Activated naive CD4-positive, alpha-beta T cell treated with anti-CD3 and anti-CD28 coated beads, Interleukin-2, amount 10 ng/mL, durations not matched to agents 7 days and 5 days (primary cell): ENCODE data around the gene DPYSL5.

Experiments
- CTCF ChIA-PET: fragments of 350-600 bp; sonication (Branson Sonifier 250); formaldehyde crosslinking; loops from one replicate; lab custom pipeline; 2021; ENCODE audit warnings: antibody characterized with exemption; lab: Charles Lee
- DNase-seq: peaks from one replicate; pipeline ENCODE4 v3.0.0-alpha.2; 2020
- H3K27ac Mint-ChIP-seq: one replicate; pipeline ENCODE4 v1.8.0; 2021; ENCODE audit warnings: mild to moderate bottlenecking, moderate library complexity, mixed read lengths
- H3K27me3 Mint-ChIP-seq: one replicate; pipeline ENCODE4 v1.8.0; 2021; ENCODE audit warnings: mild to moderate bottlenecking, mixed read lengths
- H3K36me3 Mint-ChIP-seq: one replicate; pipeline ENCODE4 v1.8.0; 2021; ENCODE audit warnings: mixed read lengths
- H3K4me1 Mint-ChIP-seq: one replicate; pipeline ENCODE4 v1.8.0; 2021; ENCODE audit warnings: mixed read lengths
- H3K4me3 Mint-ChIP-seq: one replicate; pipeline ENCODE4 v1.8.0; 2021; ENCODE audit warnings: mild to moderate bottlenecking, moderate library complexity, mixed read lengths
- H3K9me3 Mint-ChIP-seq: one replicate; pipeline ENCODE4 v1.8.0; 2021; ENCODE audit warnings: mixed read lengths

DPYSL5 gene

DNA sequence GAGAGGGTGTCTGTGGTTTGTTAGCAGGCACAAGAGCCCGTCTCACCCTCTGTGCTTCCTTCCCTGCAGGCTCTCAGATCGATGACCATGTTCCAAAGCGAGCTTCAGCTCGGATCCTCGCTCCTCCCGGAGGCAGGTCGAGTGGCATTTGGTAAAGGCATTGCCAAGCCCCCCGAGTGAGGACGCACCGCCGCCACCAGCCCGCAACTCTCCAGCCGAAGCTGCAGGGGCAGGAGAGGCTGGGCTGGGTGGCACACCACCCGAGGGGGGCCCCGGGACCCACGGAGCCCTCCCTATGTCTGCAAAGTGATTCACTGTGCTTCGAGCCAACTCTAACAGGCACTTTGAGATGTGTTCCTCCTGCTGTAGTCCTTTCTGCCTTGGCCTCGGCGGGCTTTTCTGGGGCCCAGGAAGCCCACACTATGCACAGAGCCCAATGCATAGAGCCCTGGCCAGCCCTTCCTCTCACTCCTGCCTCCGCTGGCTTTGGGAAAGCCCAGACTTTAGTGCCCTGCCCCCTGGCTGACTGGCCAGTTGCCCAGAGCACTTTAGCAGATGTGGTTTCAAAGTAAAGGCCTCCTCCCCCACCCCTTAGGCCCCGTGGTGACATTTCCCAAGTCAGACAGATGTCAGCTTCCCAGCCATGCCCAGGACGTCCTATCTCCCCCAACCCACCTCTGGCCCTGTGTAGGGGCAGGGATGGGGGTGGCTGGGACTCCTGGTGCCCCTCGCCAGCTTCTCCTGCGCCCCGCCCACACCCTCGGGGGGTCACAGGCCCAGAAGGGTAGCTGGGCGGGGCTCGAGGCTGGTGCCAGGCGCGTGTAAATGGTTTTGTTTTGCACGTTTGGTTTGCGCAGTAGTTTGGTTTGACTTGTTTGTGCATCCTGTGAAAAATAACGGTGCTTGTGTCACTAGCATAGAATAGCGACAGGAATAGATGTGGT is 99.2 kb downstream of the DPYSL5 start:
- Mint-ChIP-seq H3K36me3 (no peaks in the 10 kb centered on the region), H3K9me3 (no peaks in the 10 kb centered on the region), H3K4me3 (no peak overlapping the region), H3K27ac (no peak overlapping the region), H3K4me1 (no peaks in the 10 kb centered on the region), H3K27me3 (peaks cover 30% of the 10 kb centered on the region)
- no peak for DNase-seq
- CTCF ChIA-PET, result no interaction called here

- no peaks in the 10 kb centered on the region for H3K4me1 Mint-ChIP-seq
- CTCF ChIA-PET, result interaction anchor here (1.7 kb wide), 1 partner anchor 103 kb away, joined by 8 read pairs; no protein-coding TSS in a partner anchor
- no peak overlapping the region for H3K27ac Mint-ChIP-seq
- no peaks in the 10 kb centered on the region for H3K36me3 Mint-ChIP-seq
- no peaks in the 10 kb centered on the region for H3K9me3 Mint-ChIP-seq
- H3K27me3 Mint-ChIP-seq, result peaks cover 23% of the 10 kb centered on the region
- no peak overlapping the region for H3K4me3 Mint-ChIP-seq
- DNase-seq, result no peak
These were observed 100.9 kb downstream of the DPYSL5 start for GRCh38 chr2:26948800-26949199.

- H3K27ac Mint-ChIP-seq, result no peak overlapping the region
- CTCF ChIA-PET, result interaction anchor here (1.0 to 1.7 kb wide), 3 partner anchors 11 to 104 kb away, joined by 3 to 8 read pairs (median 3); no protein-coding TSS in a partner anchor
- no peaks in the 10 kb centered on the region for H3K4me1 Mint-ChIP-seq
- H3K9me3 Mint-ChIP-seq, result no peaks in the 10 kb centered on the region
- no peak for DNase-seq
- no peak overlapping the region for H3K4me3 Mint-ChIP-seq
- H3K36me3 Mint-ChIP-seq, result no peaks in the 10 kb centered on the region
- H3K27me3 Mint-ChIP-seq, result peaks cover 28% of the 10 kb centered on the region
These were observed 102.3 kb downstream of the DPYSL5 start for GRCh38 chr2:26950246-26950645.

DNA sequence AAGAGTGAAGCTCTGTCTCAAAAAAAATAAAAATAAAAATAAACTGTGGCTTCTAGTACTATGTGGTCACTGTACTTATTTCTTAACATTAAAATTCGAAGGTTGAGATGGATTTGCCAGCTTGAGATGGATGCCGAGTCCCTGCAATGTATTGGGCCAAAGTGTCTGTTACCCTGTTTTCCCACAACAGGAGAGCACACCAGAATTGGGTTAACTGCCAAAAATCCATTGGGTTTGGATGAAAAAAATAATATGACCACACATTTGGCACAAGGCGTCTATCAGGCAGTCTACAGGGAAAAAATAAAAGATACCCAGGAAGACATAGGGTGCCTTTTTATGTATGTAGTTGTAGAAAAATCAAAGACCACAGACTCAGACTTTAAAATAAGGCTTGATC is 103.3 kb downstream of the DPYSL5 start:
- no peak for DNase-seq
- H3K4me1 Mint-ChIP-seq, result no peaks in the 10 kb centered on the region
- H3K4me3 Mint-ChIP-seq, result no peak overlapping the region
- no peak overlapping the region for H3K27ac Mint-ChIP-seq
- no peaks in the 10 kb centered on the region for H3K9me3 Mint-ChIP-seq
- CTCF ChIA-PET, result interaction anchor here (0.7 kb wide), 1 partner anchor 238 kb away, joined by 3 read pairs; no protein-coding TSS in a partner anchor
- no peaks in the 10 kb centered on the region for H3K36me3 Mint-ChIP-seq
- H3K27me3 Mint-ChIP-seq, result peaks cover 30% of the 10 kb centered on the region

DNA sequence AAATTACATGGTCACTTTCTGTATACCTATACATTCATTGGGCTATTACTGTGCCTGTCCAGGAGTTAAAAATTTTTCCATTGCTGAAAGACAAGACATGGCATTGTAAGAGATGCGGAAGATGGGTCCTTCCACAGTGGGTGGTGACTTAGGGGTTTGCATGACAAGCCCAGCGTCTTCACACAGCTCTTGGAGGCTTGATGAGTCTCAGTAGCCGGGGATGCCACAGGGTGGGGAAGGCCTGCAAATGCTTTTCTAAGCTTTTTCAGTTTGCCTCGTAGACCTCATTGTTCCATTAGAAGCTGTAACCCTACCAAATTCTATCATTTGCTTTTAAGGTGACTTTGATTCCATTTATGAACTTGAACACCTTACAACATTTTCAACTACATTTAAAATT is 104.4 kb downstream of the DPYSL5 start:
- DNase-seq, result no peak
- Mint-ChIP-seq H3K27ac (no peak overlapping the region), H3K4me1 (no peaks in the 10 kb centered on the region), H3K9me3 (no peaks in the 10 kb centered on the region), H3K4me3 (no peak overlapping the region), H3K36me3 (no peaks in the 10 kb centered on the region), H3K27me3 (peaks cover 34% of the 10 kb centered on the region)
- CTCF ChIA-PET, result interaction anchor here (1.9 kb wide), 1 partner anchor 9 kb away, joined by 7 read pairs; no protein-coding TSS in a partner anchor

DNA sequence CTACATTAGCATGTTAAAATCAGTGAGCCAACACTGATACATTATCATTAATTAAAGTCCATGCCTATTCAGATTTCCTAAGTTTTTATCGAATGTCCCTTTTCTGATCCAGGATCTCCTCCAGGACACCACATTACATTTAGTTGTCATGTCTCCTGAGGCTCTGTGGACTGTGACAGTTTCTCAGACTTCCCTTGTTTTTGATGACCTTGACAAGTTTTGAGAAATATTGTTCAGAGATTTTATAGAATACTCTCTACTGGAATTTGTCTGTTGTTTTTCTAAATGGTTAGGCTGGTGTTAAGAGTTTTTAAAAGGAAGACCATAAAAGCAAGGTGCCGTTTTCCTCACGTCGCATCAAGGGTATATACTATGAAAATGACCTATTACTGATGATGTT is 106.2 kb downstream of the DPYSL5 start:
- no peaks in the 10 kb centered on the region for H3K36me3 Mint-ChIP-seq

GRCh38 chr2:26957041-26957440 is 109.1 kb downstream of the DPYSL5 start:
- Mint-ChIP-seq H3K4me3 (no peak overlapping the region), H3K27me3 (peaks cover 69% of the 10 kb centered on the region), H3K9me3 (no peaks in the 10 kb centered on the region), H3K36me3 (no peaks in the 10 kb centered on the region), H3K27ac (no peak overlapping the region), H3K4me1 (no peaks in the 10 kb centered on the region)
- DNase-seq, result no peak
- CTCF ChIA-PET, result interaction anchor here (1.2 kb wide), 1 partner anchor 16 kb away, joined by 3 read pairs; no protein-coding TSS in a partner anchor

More for the DNA sequence above, 106.2 kb downstream of the DPYSL5 start:
- DNase-seq, result no peak
- Mint-ChIP-seq H3K4me1 (no peaks in the 10 kb centered on the region), H3K27me3 (peaks cover 49% of the 10 kb centered on the region), H3K9me3 (no peaks in the 10 kb centered on the region), H3K4me3 (no peak overlapping the region), H3K27ac (no peak overlapping the region)
- CTCF ChIA-PET, result interaction anchor here (1.9 kb wide), 1 partner anchor 7 kb away, joined by 7 read pairs; no protein-coding TSS in a partner anchor

GRCh38 chr2:26957534-26957933 is 109.6 kb downstream of the DPYSL5 start:
- Mint-ChIP-seq H3K4me3 (no peak overlapping the region), H3K27ac (no peak overlapping the region), H3K9me3 (no peaks in the 10 kb centered on the region), H3K4me1 (no peaks in the 10 kb centered on the region), H3K27me3 (peaks cover 65% of the 10 kb centered on the region), H3K36me3 (no peaks in the 10 kb centered on the region)
- CTCF ChIA-PET, result interaction anchor here (0.6 to 1.2 kb wide), 2 partner anchors 16 to 59 kb away, joined by 3 to 4 read pairs; no protein-coding TSS in a partner anchor
- no peak for DNase-seq

- H3K27ac Mint-ChIP-seq, result peak overlapping the region; percentile 4
- no peaks in the 10 kb centered on the region for H3K36me3 Mint-ChIP-seq
- CTCF ChIA-PET, result interaction anchor here (0.8 to 11.9 kb wide), 8 partner anchors 10 to 320 kb away, joined by 3 to 176 read pairs (median 3); no protein-coding TSS in a partner anchor
- H3K9me3 Mint-ChIP-seq, result no peaks in the 10 kb centered on the region
- DNase-seq, result no peak
- H3K4me1 Mint-ChIP-seq, result no peaks in the 10 kb centered on the region
- H3K4me3 Mint-ChIP-seq, result no peak overlapping the region
- peaks cover 62% of the 10 kb centered on the region for H3K27me3 Mint-ChIP-seq
These were observed 111.4 kb downstream of the DPYSL5 start for GRCh38 chr2:26959331-26959730.

DNA sequence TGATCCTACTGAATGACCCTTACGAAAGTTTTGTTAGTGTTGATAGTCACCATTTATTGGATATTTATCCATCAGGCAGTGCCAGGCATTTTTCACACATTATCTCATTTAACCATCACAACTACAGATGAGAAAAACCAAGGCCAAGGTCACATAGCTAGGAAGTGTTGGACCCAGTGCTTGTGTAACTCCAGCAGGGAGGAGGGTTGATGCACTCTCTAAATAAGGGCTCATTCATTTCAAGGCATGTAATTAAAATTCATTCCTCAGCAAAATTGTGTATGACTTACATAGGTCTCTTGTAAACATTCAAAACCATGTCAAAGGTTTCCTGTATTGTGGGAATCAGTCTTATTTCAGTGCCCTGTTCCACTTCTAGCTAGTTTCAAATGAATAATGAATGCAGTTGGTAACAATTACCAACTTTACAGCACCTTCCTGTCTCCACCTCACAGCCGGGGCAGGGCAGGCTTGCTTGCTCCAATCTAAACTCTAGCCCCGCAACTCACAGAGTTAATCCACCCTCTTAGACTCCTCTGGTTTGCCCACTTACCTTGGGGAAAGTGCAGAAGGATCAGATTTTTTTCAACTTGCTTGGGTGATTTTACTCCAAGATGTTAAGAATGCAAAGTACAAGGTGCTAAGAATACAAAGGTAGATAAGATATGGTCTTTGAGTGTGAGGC is 116.7 kb downstream of the DPYSL5 start:
- DNase-seq, result no peak
- CTCF ChIA-PET, result interaction anchor here (0.7 to 11.9 kb wide), 5 partner anchors 12 to 338 kb away, joined by 3 to 176 read pairs (median 14); no protein-coding TSS in a partner anchor
- Mint-ChIP-seq H3K4me1 (peaks cover 6% of the 10 kb centered on the region), H3K36me3 (no peaks in the 10 kb centered on the region), H3K9me3 (no peaks in the 10 kb centered on the region), H3K27me3 (peaks cover 50% of the 10 kb centered on the region), H3K27ac (no peak overlapping the region), H3K4me3 (no peak overlapping the region)

DNA sequence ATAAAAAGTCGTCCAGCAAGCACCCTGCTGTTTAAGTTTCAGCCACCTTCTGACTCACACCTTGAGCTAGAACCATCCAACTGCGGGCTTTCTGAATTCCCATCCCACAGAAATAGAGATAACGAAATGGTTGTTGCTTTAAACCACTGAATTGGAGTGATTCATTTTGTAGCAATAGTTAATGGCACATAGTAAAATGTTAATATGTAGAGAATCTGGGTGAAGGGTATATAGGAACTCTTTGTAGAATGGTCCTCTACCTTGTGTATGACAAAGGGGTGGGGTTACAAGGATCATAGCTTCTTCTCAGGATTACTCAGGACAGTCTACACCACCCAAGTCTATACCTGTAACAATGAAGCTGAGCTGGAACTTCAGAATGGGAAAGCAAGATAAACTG is 120.1 kb downstream of the DPYSL5 start:
- Mint-ChIP-seq H3K27me3 (peaks cover 54% of the 10 kb centered on the region), H3K36me3 (no peaks in the 10 kb centered on the region), H3K9me3 (no peaks in the 10 kb centered on the region), H3K4me1 (peaks cover 19% of the 10 kb centered on the region), H3K27ac (no peak overlapping the region), H3K4me3 (no peak overlapping the region)
- CTCF ChIA-PET, result interaction anchor here (11.9 kb wide), 1 partner anchor 48 kb away, joined by 176 read pairs; no protein-coding TSS in a partner anchor
- DNase-seq, result no peak

- no peaks in the 10 kb centered on the region for H3K36me3 Mint-ChIP-seq
- DNase-seq, result no peak
- no peaks in the 10 kb centered on the region for H3K9me3 Mint-ChIP-seq
- peak overlapping the region; percentile 52 for H3K4me3 Mint-ChIP-seq
- no peak overlapping the region for H3K27ac Mint-ChIP-seq
- H3K4me1 Mint-ChIP-seq, result peaks cover 19% of the 10 kb centered on the region
- CTCF ChIA-PET, result interaction anchor here (1.1 to 11.9 kb wide), 7 partner anchors 9 to 334 kb away, joined by 3 to 176 read pairs (median 4); no protein-coding TSS in a partner anchor
- H3K27me3 Mint-ChIP-seq, result peaks cover 55% of the 10 kb centered on the region
These were observed 121.3 kb downstream of the DPYSL5 start for GRCh38 chr2:26969077-26969844.

GRCh38 chr2:26970244-26970927 is 122.5 kb downstream of the DPYSL5 start, which contains the start of gene MAPRE3:
Gene MAPRE3, plus strand, starts transcription at chr2:26970637. Its CDS starts 51,582 bp downstream, at chr2:27022219.
- peak within 1 kb of the TSS; percentile 66 for H3K4me3 Mint-ChIP-seq
- no peaks in the 10 kb centered on the region for H3K9me3 Mint-ChIP-seq
- CTCF ChIA-PET, result interaction anchor here (1.2 to 11.9 kb wide), 7 partner anchors 9 to 333 kb away, joined by 3 to 176 read pairs (median 4); no protein-coding TSS in a partner anchor
- no peak within 1 kb of the TSS for H3K27ac Mint-ChIP-seq
- peak; percentile 86 for DNase-seq
- H3K27me3 Mint-ChIP-seq, result peaks cover 61% of the 10 kb centered on the region
- no peaks in the 10 kb centered on the region for H3K36me3 Mint-ChIP-seq
- H3K4me1 Mint-ChIP-seq, result peaks cover 19% of the 10 kb centered on the region
